ENCODE results near the gene RGS6. TPM values are rescaled to one million over a fixed set of nuclear protein-coding genes. Genes with fewer than 3 reads are reported as not detected.

Gene RGS6
- total RNA-seq, 1 donor from 2014 or later = 1.6 TPM

GRCh38 chr14:72409047-72409446, 476.8 kb downstream of the RGS6 start:
- H3K27ac Mint-ChIP-seq = no peak overlapping the region
- no peak overlapping the region for H3K4me3 Mint-ChIP-seq
- no peaks in the 10 kb centered on the region for H3K36me3 Mint-ChIP-seq
- H3K27me3 Mint-ChIP-seq = no peaks in the 10 kb centered on the region
- no peaks in the 10 kb centered on the region for H3K9me3 Mint-ChIP-seq
- H3K4me1 Mint-ChIP-seq (ENCODE audit: unreplicated experiment) = no peaks in the 10 kb centered on the region
- TF ChIP-seq CTCF (conservative IDR thresholded peaks at IDR 0.05) = no peak
- DNase-seq (ENCODE audit: extremely low spot score, unreplicated experiment) = no peak

GRCh38 chr14:72416081-72416849, 484.0 kb downstream of the RGS6 start:
- Mint-ChIP-seq H3K36me3 (no peaks in the 10 kb centered on the region), H3K4me1 (ENCODE audit: unreplicated experiment) (peaks cover 9% of the 10 kb centered on the region), H3K27ac (no peak overlapping the region), H3K27me3 (peaks cover 3% of the 10 kb centered on the region), H3K9me3 (no peaks in the 10 kb centered on the region), H3K4me3 (no peak overlapping the region)
- no peak for DNase-seq (ENCODE audit: extremely low spot score, unreplicated experiment)
- no peak for TF ChIP-seq CTCF (conservative IDR thresholded peaks at IDR 0.05)

- Mint-ChIP-seq H3K9me3 (no peaks in the 10 kb centered on the region), H3K4me1 (ENCODE audit: unreplicated experiment) (peaks cover 9% of the 10 kb centered on the region), H3K4me3 (no peak overlapping the region), H3K27ac (no peak overlapping the region), H3K27me3 (peaks cover 3% of the 10 kb centered on the region), H3K36me3 (no peaks in the 10 kb centered on the region)
- TF ChIP-seq CTCF (conservative IDR thresholded peaks at IDR 0.05) = no peak
- DNase-seq (ENCODE audit: extremely low spot score, unreplicated experiment) = no peak
Measured at GRCh38 chr14:72416892-72417291, 484.7 kb downstream of the RGS6 start.

GRCh38 chr14:72418806-72419205, 486.6 kb downstream of the RGS6 start:
- peaks cover 9% of the 10 kb centered on the region for H3K9me3 Mint-ChIP-seq
- peaks cover 6% of the 10 kb centered on the region for H3K27me3 Mint-ChIP-seq
- no peak overlapping the region for H3K27ac Mint-ChIP-seq
- peaks cover 9% of the 10 kb centered on the region for H3K4me1 Mint-ChIP-seq (ENCODE audit: unreplicated experiment)
- no peaks in the 10 kb centered on the region for H3K36me3 Mint-ChIP-seq
- no peak overlapping the region for H3K4me3 Mint-ChIP-seq
- no peak for DNase-seq (ENCODE audit: extremely low spot score, unreplicated experiment)
- no peak for TF ChIP-seq CTCF (conservative IDR thresholded peaks at IDR 0.05)

GRCh38 chr14:72419226-72419775, 487.1 kb downstream of the RGS6 start:
- peaks cover 9% of the 10 kb centered on the region for H3K9me3 Mint-ChIP-seq
- no peak overlapping the region for H3K4me3 Mint-ChIP-seq
- peaks cover 9% of the 10 kb centered on the region for H3K4me1 Mint-ChIP-seq (ENCODE audit: unreplicated experiment)
- TF ChIP-seq CTCF (conservative IDR thresholded peaks at IDR 0.05) = no peak
- peaks cover 6% of the 10 kb centered on the region for H3K27me3 Mint-ChIP-seq
- DNase-seq (ENCODE audit: extremely low spot score, unreplicated experiment) = no peak
- no peak overlapping the region for H3K27ac Mint-ChIP-seq
- no peaks in the 10 kb centered on the region for H3K36me3 Mint-ChIP-seq
